ENCODE results near the gene KMT5C. TPM values are rescaled to one million over a fixed set of nuclear protein-coding genes. Genes with fewer than 3 reads are reported as not detected.

KMT5C gene
- total RNA-seq, 1 experiment from 2014 or later: 54.5 TPM

DNA sequence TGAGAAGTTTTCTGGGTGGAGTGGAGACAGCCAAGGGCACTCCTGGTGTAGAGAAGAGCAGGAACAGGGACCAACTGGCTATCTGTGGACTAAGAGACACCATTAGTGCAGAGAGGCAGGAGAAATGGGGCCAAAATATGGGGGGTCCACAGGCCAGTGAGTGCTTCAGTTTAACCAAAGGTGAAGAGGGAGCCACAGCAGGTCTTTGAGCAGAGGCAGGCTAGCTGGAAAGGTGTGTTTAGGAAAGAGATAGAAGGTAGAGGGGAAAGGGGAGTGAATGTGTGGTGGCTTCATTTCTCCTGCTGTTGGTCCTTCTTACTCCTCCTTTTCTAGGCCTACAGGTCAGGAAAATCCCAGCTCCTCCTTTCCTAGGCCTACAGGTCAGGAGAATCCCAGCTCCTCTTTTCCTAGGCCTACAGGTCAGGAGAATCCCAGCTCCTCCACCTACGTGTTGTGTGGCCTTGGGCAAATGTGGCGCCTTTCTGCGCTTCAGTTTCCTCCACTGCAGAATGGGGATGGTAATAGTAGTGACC is 42.9 kb downstream of the KMT5C start:
- H3T11ph ChIP-seq (ENCODE audit: low read length): no peak overlapping the region
- H3K27me3 ChIP-seq (ENCODE audit: insufficient read depth, low read length): peaks cover 2% of the 10 kb centered on the region; the same call in 1 of the 2 replicates
- H3K79me2 ChIP-seq (ENCODE audit: insufficient read depth, low read length): peaks cover 16% of the 10 kb centered on the region; the same call in 1 of the 2 replicates
- no peak overlapping the region for H4K5ac ChIP-seq (ENCODE audit: insufficient read length, low read depth, low read length)
- no peak overlapping the region for H2BK20ac ChIP-seq (ENCODE audit: low read depth, low read length, poor library complexity, severe bottlenecking)
- H4K91ac ChIP-seq (ENCODE audit: insufficient read length, low read depth, low read length): no peak overlapping the region
- Mint-ChIP-seq H3K36me3 (ENCODE audit: insufficient read depth in 1 of 3, low read depth in 3 of 3) (peaks cover 19 to 31% (median 21%) of the 10 kb centered on the region in 3 experiments), H3K27ac (no peak overlapping the region), H3K4me3 (peak overlapping the region; percentile 75 to 85), H3K4me1 (peaks cover 32 to 42% of the 10 kb centered on the region in 2 experiments), H3K9me3 (peaks cover 2 to 3% of the 10 kb centered on the region in 2 experiments; a peak in 2 of 5 replicates), H3K27me3 (ENCODE audit: low read depth) (peaks cover 45% of the 10 kb centered on the region)
- no peak for TF ChIP-seq CTCF (conservative IDR thresholded peaks at IDR 0.05)
- peaks cover 5% of the 10 kb centered on the region; the same call in 1 of the 2 replicates for H3K4me1 ChIP-seq (ENCODE audit: insufficient read depth, low read length)
- H3K23me2 ChIP-seq (ENCODE audit: insufficient read length, low read depth, low read length, poor library complexity, severe bottlenecking): peaks cover 31% of the 10 kb centered on the region
- no peak overlapping the region for H2BK15ac ChIP-seq (ENCODE audit: low read depth, low read length)
- no peak overlapping the region for H3K4ac ChIP-seq (ENCODE audit: low read depth, low read length)
- no peak overlapping the region for H3K23ac ChIP-seq (ENCODE audit: insufficient read length, low read depth, low read length)
- H3K18ac ChIP-seq (ENCODE audit: insufficient read length, low read depth, low read length): no peak overlapping the region
- no peak overlapping the region for H3K14ac ChIP-seq (ENCODE audit: insufficient read depth, low read length)
- no CpG with 5 or more reads among the region's 3 CpGs for WGBS (ENCODE audit: extremely low coverage, insufficient read length, low lambda C conversion rate)
- H3K27ac ChIP-seq (ENCODE audit: insufficient read length, low read depth, low read length): no peak overlapping the region
- H2AFZ ChIP-seq (ENCODE audit: low read length): no peak overlapping the region
- H2BK5ac ChIP-seq (ENCODE audit: insufficient read length, low read length): no peak overlapping the region
- no peaks in the 10 kb centered on the region for H4K20me1 ChIP-seq (ENCODE audit: control insufficient read depth, insufficient read depth, insufficient read length)
- H2AK5ac ChIP-seq (ENCODE audit: insufficient read length, low read length): no peak overlapping the region
- no peak overlapping the region for H2BK120ac ChIP-seq (ENCODE audit: low read depth, low read length, poor library complexity, severe bottlenecking)
- no peak for DNase-seq
- H3K9me3 ChIP-seq (ENCODE audit: control insufficient read depth, low read depth, low read length): no peaks in the 10 kb centered on the region
- H4K8ac ChIP-seq (replicated peaks; ENCODE audit: insufficient read length, low read depth, low read length): no peak overlapping the region
- no peak overlapping the region for H3K4me2 ChIP-seq (ENCODE audit: insufficient read depth, insufficient read length, low read length)
- no peak overlapping the region for H2BK12ac ChIP-seq (ENCODE audit: insufficient read length, low read depth, low read length)
- H3K56ac ChIP-seq (ENCODE audit: insufficient read length, low read depth, low read length): no peak overlapping the region
- peaks cover 8% of the 10 kb centered on the region for H3K79me1 ChIP-seq (ENCODE audit: insufficient read depth, low read depth, low read length, poor library complexity, severe bottlenecking)
- no peak overlapping the region for H3K9ac ChIP-seq (ENCODE audit: extremely low read depth, insufficient read length, low read length)
